ENCODE measurements around the gene BACH2.

- no peak for TF ChIP-seq CTCF (conservative IDR thresholded peaks at IDR 0.05)
- TF ChIP-seq ZFX (IDR thresholded peaks at IDR 0.05): no peak
Measured at GRCh38 chr6:90183587-90184333, 112.9 kb downstream of the BACH2 start.

Data from C4-2B (cell line).